A549 (cell line): ENCODE data around the gene PRKRIP1. TPM values are rescaled to one million over a fixed set of nuclear protein-coding genes. Genes with fewer than 3 reads are reported as not detected.

Experiments used
- ATAC-seq, 2 experiments: fragments of 200-7000 bp in 1 of 2; fragments of >200 bp in 1 of 2; cut with Nextera tagmentation in 1 of 2; cut with Tn5 transposase in 1 of 2; 3 replicates each; pipeline versions ENCODE4 v1.8.0 to v1.9.1; 2018 to 2020; ENCODE audit warnings: mild to moderate bottlenecking in 1 of 2, moderate library complexity in 1 of 2
- CTCF ChIA-PET: fragments of 300-600 bp; sonication (Branson Sonifier 250); formaldehyde crosslinking; extraction: SDS; loops from one replicate; lab custom pipeline; 2021; ENCODE audit warnings: antibody characterized with exemption, inconsistent platforms; lab: Yijun Ruan, JAX
- POLR2A ChIA-PET: fragments of 350-600 bp; formaldehyde crosslinking; extraction: SDS; loops from one replicate; lab custom pipeline; 2021; ENCODE audit warnings: antibody characterized with exemption, inconsistent platforms; lab: Yijun Ruan, JAX
- DNase-seq, 2 experiments: peaks; one replicate each; pipeline versions ENCODE4 v3.0.0 to v3.0.0-alpha.2; 2011 to 2016; ENCODE audit warnings: low read depth in 1 of 2, low spot score in 1 of 2
- FAIRE-seq: peaks from 2 replicates; lab custom pipeline; 2011; peaks lifted over from hg19 to GRCh38; lab: Jason Lieb, UNC
- H3K27ac ChIP-seq, 2 experiments: fragments of >200 bp; sonication (Bioruptor Twin); formaldehyde crosslinking; 3 replicates each; pipeline ENCODE4 v1.5.1; 2016 to 2017
- H3K4me1 ChIP-seq: fragments of >200 bp; sonication (Bioruptor Twin); formaldehyde crosslinking; 3 replicates; pipeline ENCODE4 v1.6.1; 2016
- H3K4me2 ChIP-seq: fragments of >200 bp; sonication (Bioruptor Twin); formaldehyde crosslinking; 3 replicates; pipeline ENCODE4 v1.6.1; 2016
- H3K4me3 ChIP-seq: fragments of >200 bp; sonication (Bioruptor Twin); formaldehyde crosslinking; 3 replicates; pipeline ENCODE4 v1.5.1; 2016
- H3K9me3 ChIP-seq: fragments of >200 bp; sonication (Bioruptor Twin); formaldehyde crosslinking; 3 replicates; pipeline ENCODE4 v1.6.1; 2016
- CBX2 ChIP-seq: fragments of 200-600 bp; sonication (generic); IDR thresholded peaks from 2 replicates; pipeline ENCODE4 v1.6.1; 2016; ENCODE audit warnings: low read depth, mild to moderate bottlenecking, borderline replicate concordance
- CEBPB ChIP-seq, 2 experiments: fragments of >200 bp in 1 of 2; sonication (Bioruptor Twin) in 1 of 2; formaldehyde crosslinking in 1 of 2; IDR thresholded peaks; 2 replicates each; pipeline ENCODE4 v1.6.1; 2012 to 2016
- FOSB ChIP-seq: fragments of 250-450 bp; sonication (Bioruptor Pico); IDR thresholded peaks from 2 replicates; pipeline ENCODE4 v1.5.0; 2020; ENCODE audit warnings: mild to moderate bottlenecking, moderate library complexity
- GATA3 ChIP-seq: IDR thresholded peaks from 2 replicates; pipeline ENCODE4 v1.6.1; 2012; ENCODE audit warnings: borderline replicate concordance
- HDAC2 ChIP-seq: fragments of 200-600 bp; sonication (generic); IDR thresholded peaks from 2 replicates; pipeline ENCODE4 v1.6.1; 2016
- HOXB5 ChIP-seq: fragments of 250-450 bp; sonication (Bioruptor Pico); IDR thresholded peaks from 2 replicates; pipeline ENCODE4 v1.5.0; 2020; ENCODE audit warnings: mild to moderate bottlenecking, moderate library complexity
- NFE2L2 ChIP-seq: fragments of 150-350 bp; conservative IDR thresholded peaks from 2 replicates; pipeline ENCODE4 v1.6.1; 2014; ENCODE audit warnings: low read length
- NR3C1 ChIP-seq: fragments of >200 bp; sonication (Bioruptor Twin); formaldehyde crosslinking; IDR thresholded peaks from 3 replicates; pipeline ENCODE4 v1.6.1; 2017
- POLR2A ChIP-seq: IDR thresholded peaks from 2 replicates; pipeline ENCODE4 v1.6.1; 2012; ENCODE audit warnings: mild to moderate bottlenecking, low read length
- POLR2AphosphoS2 ChIP-seq: conservative IDR thresholded peaks from 2 replicates; pipeline ENCODE4 v1.6.1; 2012; ENCODE audit warnings: low read length, improper control_type of control experiment, inconsistent platforms
- RAD21 ChIP-seq, 2 experiments: fragments of >200 bp in 1 of 2; sonication (Bioruptor Twin) in 1 of 2; formaldehyde crosslinking in 1 of 2; IDR thresholded peaks in 1 of 2; conservative IDR thresholded peaks in 1 of 2; 2 replicates in 1 of 2; 3 replicates in 1 of 2; pipeline ENCODE4 v1.6.1; 2012 to 2018; ENCODE audit warnings: inconsistent platforms in 1 of 2
- RNF2 ChIP-seq: fragments of 200-600 bp; sonication (generic); IDR thresholded peaks from 2 replicates; pipeline ENCODE4 v1.6.1; 2016; ENCODE audit warnings: low read depth, mild to moderate bottlenecking, antibody characterized with exemption, moderate library complexity, borderline replicate concordance
- TFCP2L1 ChIP-seq: fragments of 250-450 bp; sonication (Bioruptor Pico); IDR thresholded peaks from 2 replicates; pipeline ENCODE4 v1.5.0; 2021; ENCODE audit warnings: mild to moderate bottlenecking
- TP53 ChIP-seq: fragments of 250-450 bp; sonication (Bioruptor Pico); IDR thresholded peaks from 2 replicates; pipeline ENCODE4 v1.5.0; 2021; ENCODE audit warnings: mild to moderate bottlenecking, moderate library complexity
- WGBS: methylation state at CpG from one replicate; pipeline ENCODE4 v1.1.6; 2017; ENCODE audit errors: missing lambda C conversion rate; 5-methylcytosine and 5-hydroxymethylcytosine counted together
- polyA plus RNA-seq, 4 experiments: library from polyadenylated mRNA; depleted of rRNA in 3 of 4; stranded (reverse); fragments of >200 nt; fragmentation: RNase III in 1 of 4; extraction: RNeasy Plus Mini Kit Qiagen cat#74134 plus additional on column Dnase treatment in 1 of 4; gene quantifications; 2 replicates in 3 of 4; 3 replicates in 1 of 4; pipeline ENCODE4 v1.2.3, GENCODE V29; 2011 to 2017
- TF ChIP-seq, protein P1 (sequence below): fragments of >200 bp; sonication (Bioruptor Twin); formaldehyde crosslinking; IDR thresholded peaks from 2 replicates; pipeline ENCODE4 v1.6.1; 2016
- TF ChIP-seq, protein P2 (sequence below): fragments of 250-450 bp; sonication (Bioruptor Pico); IDR thresholded peaks from 2 replicates; pipeline ENCODE4 v1.5.0; 2020; ENCODE audit warnings: low read depth, mild to moderate bottlenecking, moderate library complexity
- TF ChIP-seq, protein P3 (sequence below): IDR thresholded peaks from 2 replicates; pipeline ENCODE4 v1.6.1; 2012; ENCODE audit warnings: low read depth, borderline replicate concordance

The PRKRIP1 gene
- polyA plus RNA-seq, 2 of the 4 experiments (the other 2 are of a cell fraction), result 15.4 to 24.1 TPM

DNA sequence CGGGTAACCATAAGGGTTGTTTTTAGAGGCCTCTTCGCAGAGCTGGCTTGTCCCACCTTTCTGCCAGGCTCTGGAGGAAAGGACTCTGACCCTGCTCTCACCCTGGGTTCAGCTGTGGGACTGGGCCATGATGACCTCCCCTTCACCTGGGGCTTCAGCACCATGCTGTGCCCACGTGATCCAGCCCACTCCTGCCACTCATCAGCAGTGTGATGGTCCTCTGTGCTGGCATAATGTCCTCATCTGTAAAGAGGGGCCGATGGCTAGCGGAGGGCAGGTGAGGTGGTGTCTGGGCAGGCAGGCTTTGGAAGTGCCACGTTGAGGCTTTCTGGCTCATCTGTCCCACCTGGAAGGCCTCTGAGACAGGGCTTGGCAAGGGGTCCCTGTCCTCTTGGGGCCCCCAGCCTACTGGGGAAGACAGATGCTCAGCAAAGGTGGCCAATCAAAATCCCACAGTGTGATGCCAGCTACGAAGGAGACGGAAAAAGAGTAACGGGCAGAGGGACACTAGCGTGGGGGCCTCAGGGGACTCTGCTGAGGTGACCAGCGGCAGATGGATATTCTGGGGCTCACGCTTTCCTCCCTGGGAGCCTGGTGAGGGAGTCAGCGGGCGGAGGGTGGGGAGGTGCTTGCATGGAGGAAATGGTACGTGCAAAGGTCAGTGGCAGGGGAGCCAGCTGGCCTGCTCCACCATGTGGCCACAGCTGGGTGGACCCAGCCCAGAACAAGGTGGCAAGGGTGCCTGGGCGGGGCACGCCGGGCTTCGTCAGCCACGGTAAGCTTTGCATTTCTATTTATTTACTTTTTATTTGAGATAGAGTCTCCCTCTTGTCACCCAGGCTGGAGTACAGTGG, 74.0 kb downstream of the PRKRIP1 start:
- H3K27ac ChIP-seq, result no peak overlapping the region
- ChIA-PET POLR2A (no interaction called here), CTCF (interaction anchor here (1.3 kb wide), 1 partner anchor 13 kb away, joined by 4 read pairs; no protein-coding TSS in a partner anchor)
- no peak for TF ChIP-seq FOSB (CRISPR knock-in tag)
- TF ChIP-seq, protein P1, sequence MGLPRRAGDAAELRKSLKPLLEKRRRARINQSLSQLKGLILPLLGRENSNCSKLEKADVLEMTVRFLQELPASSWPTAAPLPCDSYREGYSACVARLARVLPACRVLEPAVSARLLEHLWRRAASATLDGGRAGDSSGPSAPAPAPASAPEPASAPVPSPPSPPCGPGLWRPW, result no peak
- no peak for TF ChIP-seq TP53
- TF ChIP-seq RAD21 (conservative IDR thresholded peaks at IDR 0.05 in 1 of 2, IDR thresholded peaks at IDR 0.05 in 1 of 2), result no peak
- TF ChIP-seq HDAC2, result no peak
- H3K4me1 ChIP-seq, result 0 out of 3 replicates have a peak, but pooled peaks cover 4% of the 10 kb centered on the region
- H3K4me2 ChIP-seq, result no peak overlapping the region
- DNase-seq (no peak), FAIRE-seq (no peak), ATAC-seq (no peak)
- 80% methylated on average over 17 of the region's 20 CpGs for WGBS
- H3K9me3 ChIP-seq, result no peaks in the 10 kb centered on the region
- no peak overlapping the region for H3K4me3 ChIP-seq

DNA sequence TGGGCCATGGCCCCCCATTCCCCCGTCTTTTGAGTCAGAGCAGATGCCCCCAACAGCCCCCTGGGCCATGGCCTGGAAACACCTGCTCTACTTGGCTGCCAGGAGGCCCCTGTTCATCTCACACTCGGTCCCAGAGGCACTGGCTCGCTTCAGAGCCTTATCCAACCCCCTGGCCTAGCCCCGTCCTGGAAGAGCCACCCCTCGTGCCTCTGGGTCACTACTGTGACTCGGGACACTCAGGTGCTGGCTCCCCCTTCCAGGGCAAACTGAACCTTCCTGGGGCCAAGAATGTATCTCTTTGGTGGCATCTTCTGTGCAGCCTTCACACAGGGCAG, 75.6 kb downstream of the PRKRIP1 start:
- no peak; a peak in 1 of 6 replicates for ATAC-seq

DNA sequence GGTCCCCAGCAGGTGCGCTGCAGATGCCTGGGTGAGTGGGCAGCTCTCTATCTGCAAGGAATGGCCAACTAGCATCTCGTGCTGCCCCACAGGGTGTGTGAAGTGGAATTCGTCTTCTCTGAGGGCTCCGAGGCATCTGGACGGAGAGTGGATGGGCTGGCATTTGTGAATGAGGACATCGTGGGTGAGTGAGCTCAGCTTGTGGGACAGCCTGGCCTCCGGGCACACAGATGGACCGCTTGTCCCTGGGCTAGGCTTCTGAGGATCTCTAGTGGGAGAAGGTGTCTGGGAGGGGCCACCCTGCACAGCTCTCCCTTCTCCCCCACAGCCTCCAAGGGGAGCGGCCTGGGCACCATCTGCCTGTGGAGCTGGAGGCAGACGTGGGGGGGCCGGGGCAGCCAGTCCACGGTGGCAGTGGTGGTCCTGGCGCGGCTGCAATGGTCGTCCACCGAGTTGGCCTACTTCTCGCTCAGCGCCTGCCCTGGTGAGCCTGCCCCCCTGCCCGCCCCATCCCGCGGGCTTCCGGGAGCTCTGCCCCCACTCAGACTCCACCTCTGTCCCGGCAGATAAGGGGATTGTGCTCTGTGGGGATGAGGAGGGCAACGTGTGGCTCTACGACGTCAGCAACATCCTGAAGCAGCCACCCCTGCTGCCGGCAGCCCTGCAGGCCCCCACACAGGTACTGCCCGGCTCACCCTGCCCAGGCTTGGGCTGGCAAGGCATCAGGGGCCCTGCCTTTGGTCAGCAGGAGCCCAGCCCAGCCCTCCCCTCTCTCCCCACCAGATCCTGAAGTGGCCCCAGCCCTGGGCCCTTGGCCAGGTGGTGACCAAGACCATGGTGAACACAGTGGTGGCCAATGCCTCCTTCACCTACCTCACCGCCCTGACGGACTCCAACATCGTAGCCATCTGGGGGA, 76.2 kb downstream of the PRKRIP1 start:
- FAIRE-seq (no peak), ATAC-seq (no peak; a peak in 1 of 6 replicates), DNase-seq (no peak)
- Histone ChIP-seq H3K4me2 (no peak overlapping the region), H3K4me3 (no peak overlapping the region), H3K4me1 (no peaks in the 10 kb centered on the region), H3K9me3 (no peaks in the 10 kb centered on the region), H3K27ac (no peak overlapping the region)
- WGBS, result 90% methylated on average over 26 of the region's 31 CpGs
- POLR2A ChIA-PET, result no interaction called here
- CTCF ChIA-PET, result no interaction called here
- TF ChIP-seq, protein P2, sequence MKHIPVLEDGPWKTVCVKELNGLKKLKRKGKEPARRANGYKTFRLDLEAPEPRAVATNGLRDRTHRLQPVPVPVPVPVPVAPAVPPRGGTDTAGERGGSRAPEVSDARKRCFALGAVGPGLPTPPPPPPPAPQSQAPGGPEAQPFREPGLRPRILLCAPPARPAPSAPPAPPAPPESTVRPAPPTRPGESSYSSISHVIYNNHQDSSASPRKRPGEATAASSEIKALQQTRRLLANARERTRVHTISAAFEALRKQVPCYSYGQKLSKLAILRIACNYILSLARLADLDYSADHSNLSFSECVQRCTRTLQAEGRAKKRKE (CRISPR knock-in tag), result no peak
- TF ChIP-seq GATA3 (no peak), CBX2 (no peak)
- TF ChIP-seq, all 56 proteins: peak for 0

More for the DNA sequence above, 75.6 kb downstream of the PRKRIP1 start:
- TF ChIP-seq NFE2L2 (no peak), RNF2 (no peak), NR3C1 (no peak), POLR2AphosphoS2 (no peak), HDAC2 (no peak), POLR2A (no peak), CEBPB (IDR thresholded peaks at IDR 0.05) (no peak), HOXB5 (CRISPR knock-in tag) (no peak), TFCP2L1 (CRISPR knock-in tag) (no peak)
- TF ChIP-seq, protein P3, sequence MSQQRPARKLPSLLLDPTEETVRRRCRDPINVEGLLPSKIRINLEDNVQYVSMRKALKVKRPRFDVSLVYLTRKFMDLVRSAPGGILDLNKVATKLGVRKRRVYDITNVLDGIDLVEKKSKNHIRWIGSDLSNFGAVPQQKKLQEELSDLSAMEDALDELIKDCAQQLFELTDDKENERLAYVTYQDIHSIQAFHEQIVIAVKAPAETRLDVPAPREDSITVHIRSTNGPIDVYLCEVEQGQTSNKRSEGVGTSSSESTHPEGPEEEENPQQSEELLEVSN, result no peak
- no peak overlapping the region for H3K4me3 ChIP-seq
- ChIA-PET POLR2A (no interaction called here), CTCF (interaction anchor here (1.3 kb wide), 1 partner anchor 15 kb away, joined by 4 read pairs; no protein-coding TSS in a partner anchor)
- no peak overlapping the region for H3K4me2 ChIP-seq
- FAIRE-seq (no peak), DNase-seq (no peak)
- no peak overlapping the region for H3K27ac ChIP-seq
- 89% methylated on average over 4 of the region's 6 CpGs for WGBS
- H3K9me3 ChIP-seq, result no peaks in the 10 kb centered on the region
- no peaks in the 10 kb centered on the region for H3K4me1 ChIP-seq
